ENCODE measurements around the gene LRP3. TPM values are rescaled to one million over a fixed set of nuclear protein-coding genes. Genes with fewer than 3 reads are reported as not detected.

The LRP3 gene
- total and polyA plus RNA-seq, 2 of the 13 experiments (the other 11 are each of a cell fraction or from before 2014, with no cell fraction given): 17.6 to 51.6 TPM

DNA sequence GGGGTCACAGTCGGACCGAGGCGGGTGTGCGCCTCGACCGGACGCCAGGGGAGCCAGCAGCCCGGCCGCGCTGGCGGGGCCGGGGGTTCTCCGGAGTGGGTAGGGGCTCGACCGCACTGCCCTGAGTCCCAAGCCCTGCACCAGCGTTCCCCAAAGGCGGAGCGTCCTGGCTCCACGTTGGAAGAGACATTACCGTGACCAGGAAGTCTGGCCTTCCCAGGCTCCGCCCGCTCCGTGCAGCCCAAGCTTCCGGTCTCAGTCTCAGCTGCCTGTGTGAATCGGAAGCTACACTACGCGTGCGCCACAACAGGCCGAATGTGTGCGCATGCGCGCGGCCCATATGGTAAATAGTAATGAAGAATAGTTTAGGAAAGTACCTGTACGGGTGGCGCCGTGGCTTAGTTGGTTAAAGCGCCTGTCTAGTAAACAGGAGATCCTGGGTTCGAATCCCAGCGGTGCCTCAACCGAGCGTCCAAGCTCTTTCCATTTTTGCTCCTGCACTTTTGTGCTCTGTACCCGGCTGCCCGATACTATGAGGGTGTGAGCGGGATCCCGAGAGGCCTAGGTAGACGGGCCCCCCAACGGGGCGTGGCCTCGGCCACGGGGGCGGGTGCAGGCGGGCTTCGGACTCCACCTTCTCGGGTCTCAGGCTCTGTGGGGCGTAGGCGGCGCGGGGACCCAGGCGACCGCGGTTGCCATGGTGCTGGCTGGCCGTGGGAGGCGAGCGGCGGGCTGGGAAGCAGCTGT is 17.3 kb upstream of the LRP3 start (continued):
- TF ChIP-seq GABPA (IDR thresholded peaks at IDR 0.05; ENCODE audit: low read depth, low read length) (peak; percentile 75), GABPA (CRISPR knock-in tag; IDR thresholded peaks at IDR 0.05; ENCODE audit: low read depth) (peak; percentile 90), ZSCAN9 (CRISPR knock-in tag; IDR thresholded peaks at IDR 0.05; ENCODE audit: borderline replicate concordance) (peak; percentile 89), MATR3 (CRISPR knock-in tag; IDR thresholded peaks at IDR 0.05) (no peak), SRF (IDR thresholded peaks at IDR 0.05; ENCODE audit: low read depth, low read length) (no peak), ZC3H4 (CRISPR knock-in tag; IDR thresholded peaks at IDR 0.05; ENCODE audit: borderline replicate concordance) (no peak), ARID2 (CRISPR knock-in tag; IDR thresholded peaks at IDR 0.05; ENCODE audit: borderline replicate concordance) (0 out of 2 replicates have a peak, but pooled peaks have one; percentile 6), ZNF781 (CRISPR knock-in tag; IDR thresholded peaks at IDR 0.05; ENCODE audit: borderline replicate concordance, not compliant biosample characterization) (peak; percentile 56), PHF8 (CRISPR knock-in tag; IDR thresholded peaks at IDR 0.05) (peak; percentile 96), CC2D1A (CRISPR knock-in tag; IDR thresholded peaks at IDR 0.05) (no peak), NR1H2 (CRISPR knock-in tag; IDR thresholded peaks at IDR 0.05; ENCODE audit: borderline replicate concordance, low read depth) (no peak), ZFP37 (CRISPR knock-in tag; IDR thresholded peaks at IDR 0.05; ENCODE audit: borderline replicate concordance) (0 out of 2 replicates have a peak, but pooled peaks have one; percentile 16), ZNF589 (CRISPR knock-in tag; conservative IDR thresholded peaks at IDR 0.05) (no peak), SP2 (CRISPR knock-in tag; IDR thresholded peaks at IDR 0.05) (no peak; the same call in 1 of the 2 replicates), REL (CRISPR knock-in tag; conservative IDR thresholded peaks at IDR 0.05) (no peak), NFKBIZ (CRISPR knock-in tag; IDR thresholded peaks at IDR 0.05) (peak; percentile 72; the same call in 1 of the 2 replicates), ZMYM3 (CRISPR knock-in tag; IDR thresholded peaks at IDR 0.05) (peak; percentile 68; the same call in 1 of the 2 replicates), KLF11 (CRISPR knock-in tag; IDR thresholded peaks at IDR 0.05) (peak; percentile 66), MEIS2 (CRISPR knock-in tag; IDR thresholded peaks at IDR 0.05) (peak; percentile 14), RXRA (CRISPR knock-in tag; IDR thresholded peaks at IDR 0.05) (peak; percentile 61), ZNF550 (CRISPR knock-in tag; IDR thresholded peaks at IDR 0.05; ENCODE audit: borderline replicate concordance) (no peak; the same call in 1 of the 2 replicates)
- TF ChIP-seq, protein P1, sequence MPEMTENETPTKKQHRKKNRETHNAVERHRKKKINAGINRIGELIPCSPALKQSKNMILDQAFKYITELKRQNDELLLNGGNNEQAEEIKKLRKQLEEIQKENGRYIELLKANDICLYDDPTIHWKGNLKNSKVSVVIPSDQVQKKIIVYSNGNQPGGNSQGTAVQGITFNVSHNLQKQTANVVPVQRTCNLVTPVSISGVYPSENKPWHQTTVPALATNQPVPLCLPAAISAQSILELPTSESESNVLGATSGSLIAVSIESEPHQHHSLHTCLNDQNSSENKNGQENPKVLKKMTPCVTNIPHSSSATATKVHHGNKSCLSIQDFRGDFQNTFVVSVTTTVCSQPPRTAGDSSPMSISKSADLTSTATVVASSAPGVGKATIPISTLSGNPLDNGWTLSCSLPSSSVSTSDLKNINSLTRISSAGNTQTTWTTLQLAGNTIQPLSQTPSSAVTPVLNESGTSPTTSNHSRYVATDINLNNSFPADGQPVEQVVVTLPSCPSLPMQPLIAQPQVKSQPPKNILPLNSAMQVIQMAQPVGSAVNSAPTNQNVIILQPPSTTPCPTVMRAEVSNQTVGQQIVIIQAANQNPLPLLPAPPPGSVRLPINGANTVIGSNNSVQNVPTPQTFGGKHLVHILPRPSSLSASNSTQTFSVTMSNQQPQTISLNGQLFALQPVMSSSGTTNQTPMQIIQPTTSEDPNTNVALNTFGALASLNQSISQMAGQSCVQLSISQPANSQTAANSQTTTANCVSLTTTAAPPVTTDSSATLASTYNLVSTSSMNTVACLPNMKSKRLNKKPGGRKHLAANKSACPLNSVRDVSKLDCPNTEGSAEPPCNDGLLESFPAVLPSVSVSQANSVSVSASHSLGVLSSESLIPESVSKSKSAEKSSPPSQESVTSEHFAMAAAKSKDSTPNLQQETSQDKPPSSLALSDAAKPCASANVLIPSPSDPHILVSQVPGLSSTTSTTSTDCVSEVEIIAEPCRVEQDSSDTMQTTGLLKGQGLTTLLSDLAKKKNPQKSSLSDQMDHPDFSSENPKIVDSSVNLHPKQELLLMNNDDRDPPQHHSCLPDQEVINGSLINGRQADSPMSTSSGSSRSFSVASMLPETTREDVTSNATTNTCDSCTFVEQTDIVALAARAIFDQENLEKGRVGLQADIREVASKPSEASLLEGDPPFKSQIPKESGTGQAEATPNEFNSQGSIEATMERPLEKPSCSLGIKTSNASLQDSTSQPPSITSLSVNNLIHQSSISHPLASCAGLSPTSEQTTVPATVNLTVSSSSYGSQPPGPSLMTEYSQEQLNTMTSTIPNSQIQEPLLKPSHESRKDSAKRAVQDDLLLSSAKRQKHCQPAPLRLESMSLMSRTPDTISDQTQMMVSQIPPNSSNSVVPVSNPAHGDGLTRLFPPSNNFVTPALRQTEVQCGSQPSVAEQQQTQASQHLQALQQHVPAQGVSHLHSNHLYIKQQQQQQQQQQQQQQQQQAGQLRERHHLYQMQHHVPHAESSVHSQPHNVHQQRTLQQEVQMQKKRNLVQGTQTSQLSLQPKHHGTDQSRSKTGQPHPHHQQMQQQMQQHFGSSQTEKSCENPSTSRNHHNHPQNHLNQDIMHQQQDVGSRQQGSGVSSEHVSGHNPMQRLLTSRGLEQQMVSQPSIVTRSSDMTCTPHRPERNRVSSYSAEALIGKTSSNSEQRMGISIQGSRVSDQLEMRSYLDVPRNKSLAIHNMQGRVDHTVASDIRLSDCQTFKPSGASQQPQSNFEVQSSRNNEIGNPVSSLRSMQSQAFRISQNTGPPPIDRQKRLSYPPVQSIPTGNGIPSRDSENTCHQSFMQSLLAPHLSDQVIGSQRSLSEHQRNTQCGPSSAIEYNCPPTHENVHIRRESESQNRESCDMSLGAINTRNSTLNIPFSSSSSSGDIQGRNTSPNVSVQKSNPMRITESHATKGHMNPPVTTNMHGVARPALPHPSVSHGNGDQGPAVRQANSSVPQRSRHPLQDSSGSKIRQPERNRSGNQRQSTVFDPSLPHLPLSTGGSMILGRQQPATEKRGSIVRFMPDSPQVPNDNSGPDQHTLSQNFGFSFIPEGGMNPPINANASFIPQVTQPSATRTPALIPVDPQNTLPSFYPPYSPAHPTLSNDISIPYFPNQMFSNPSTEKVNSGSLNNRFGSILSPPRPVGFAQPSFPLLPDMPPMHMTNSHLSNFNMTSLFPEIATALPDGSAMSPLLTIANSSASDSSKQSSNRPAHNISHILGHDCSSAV (CRISPR knock-in tag; IDR thresholded peaks at IDR 0.05; ENCODE audit: borderline replicate concordance): no peak
- TF ChIP-seq, protein P2, sequence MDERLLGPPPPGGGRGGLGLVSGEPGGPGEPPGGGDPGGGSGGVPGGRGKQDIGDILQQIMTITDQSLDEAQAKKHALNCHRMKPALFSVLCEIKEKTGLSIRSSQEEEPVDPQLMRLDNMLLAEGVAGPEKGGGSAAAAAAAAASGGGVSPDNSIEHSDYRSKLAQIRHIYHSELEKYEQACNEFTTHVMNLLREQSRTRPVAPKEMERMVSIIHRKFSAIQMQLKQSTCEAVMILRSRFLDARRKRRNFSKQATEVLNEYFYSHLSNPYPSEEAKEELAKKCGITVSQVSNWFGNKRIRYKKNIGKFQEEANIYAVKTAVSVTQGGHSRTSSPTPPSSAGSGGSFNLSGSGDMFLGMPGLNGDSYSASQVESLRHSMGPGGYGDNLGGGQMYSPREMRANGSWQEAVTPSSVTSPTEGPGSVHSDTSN (CRISPR knock-in tag; IDR thresholded peaks at IDR 0.05): no peak
